Gastroesophageal sphincter (tissue), 4 donors: Measurements from ENCODE around the gene CAPN12. TPM values are rescaled to one million over a fixed set of nuclear protein-coding genes. Genes with fewer than 3 reads are reported as not detected.

ENCODE experiments used
- ATAC-seq: fragments of 150-250 bp; one replicate; pipeline ENCODE4 v1.9.1; 2016; ENCODE audit warnings: mild to moderate bottlenecking, moderate library complexity
- H3K27ac ChIP-seq, 4 donors: fragments of 200-600 bp; sonication (generic) in 3 of 4; 1 replicate in 3 of 4; 2 replicates in 1 of 4; pipeline ENCODE4 v1.5.1; 2016 to 2019
- H3K27me3 ChIP-seq: fragments of 200-600 bp; sonication (generic); one replicate; pipeline ENCODE4 v1.5.1; 2019
- H3K36me3 ChIP-seq, 2 donors: fragments of 200-600 bp; sonication (generic); one replicate each; pipeline ENCODE4 v1.5.1; 2019; ENCODE audit warnings: control low read depth in 1 of 2
- H3K4me1 ChIP-seq, 3 donors: fragments of 200-600 bp; sonication (generic); 1 replicate in 2 of 3; 2 replicates in 1 of 3; pipeline ENCODE4 v1.5.1; 2016 to 2019; ENCODE audit warnings: control low read depth in 2 of 3
- H3K4me3 ChIP-seq, 2 donors: fragments of 200-600 bp; sonication (generic); one replicate each; pipeline ENCODE4 v1.5.1; 2019; ENCODE audit warnings: mild to moderate bottlenecking in 1 of 2, moderate library complexity in 1 of 2
- H3K9me3 ChIP-seq, 3 donors: fragments of 200-600 bp; sonication (generic); one replicate each; pipeline ENCODE4 v1.5.1; 2017 to 2019; ENCODE audit warnings: control low read depth in 2 of 3
- EP300 ChIP-seq: sonication (generic); formaldehyde crosslinking; IDR thresholded peaks from one replicate; pipeline ENCODE4 v1.6.1; 2017; ENCODE audit warnings: antibody characterized with exemption, mild to moderate bottlenecking
- POLR2A ChIP-seq, 2 donors: fragments of 450-650 bp; IDR thresholded peaks; one replicate each; pipeline ENCODE4 v1.6.1; 2017; ENCODE audit warnings: antibody characterized with exemption in 2 of 2, mild to moderate bottlenecking in 2 of 2, moderate library complexity in 1 of 2
- POLR2AphosphoS5 ChIP-seq: sonication (generic); formaldehyde crosslinking; IDR thresholded peaks from one replicate; pipeline ENCODE4 v1.6.1; 2017; ENCODE audit warnings: antibody characterized with exemption
- WGBS, 2 donors: methylation state at CpG; one replicate each; pipeline ENCODE4 v1.1.5; 2018; ENCODE audit warnings: low coverage in 1 of 2; 5-methylcytosine and 5-hydroxymethylcytosine counted together
- total RNA-seq, 4 donors: library from RNA; depleted of rRNA; stranded (reverse); fragments of >200 nt; gene quantifications; one replicate each; pipeline ENCODE4 v1.1.0, GENCODE V29; 2016
- TF ChIP-seq, protein P1 (sequence below), 4 experiments: fragments of 200-600 bp in 2 of 4; fragments of 450-650 bp in 2 of 4; sonication (generic) in 1 of 4; IDR thresholded peaks; one replicate each; pipeline ENCODE4 v1.5.1; 2017 to 2019; ENCODE audit warnings: antibody characterized with exemption in 4 of 4, mild to moderate bottlenecking in 2 of 4, moderate library complexity in 2 of 4

The CAPN12 gene
- total RNA-seq, 4 donors from 2014 or later = 0.93 to 2.2 (median 1.1) TPM; not detected in 1

DNA sequence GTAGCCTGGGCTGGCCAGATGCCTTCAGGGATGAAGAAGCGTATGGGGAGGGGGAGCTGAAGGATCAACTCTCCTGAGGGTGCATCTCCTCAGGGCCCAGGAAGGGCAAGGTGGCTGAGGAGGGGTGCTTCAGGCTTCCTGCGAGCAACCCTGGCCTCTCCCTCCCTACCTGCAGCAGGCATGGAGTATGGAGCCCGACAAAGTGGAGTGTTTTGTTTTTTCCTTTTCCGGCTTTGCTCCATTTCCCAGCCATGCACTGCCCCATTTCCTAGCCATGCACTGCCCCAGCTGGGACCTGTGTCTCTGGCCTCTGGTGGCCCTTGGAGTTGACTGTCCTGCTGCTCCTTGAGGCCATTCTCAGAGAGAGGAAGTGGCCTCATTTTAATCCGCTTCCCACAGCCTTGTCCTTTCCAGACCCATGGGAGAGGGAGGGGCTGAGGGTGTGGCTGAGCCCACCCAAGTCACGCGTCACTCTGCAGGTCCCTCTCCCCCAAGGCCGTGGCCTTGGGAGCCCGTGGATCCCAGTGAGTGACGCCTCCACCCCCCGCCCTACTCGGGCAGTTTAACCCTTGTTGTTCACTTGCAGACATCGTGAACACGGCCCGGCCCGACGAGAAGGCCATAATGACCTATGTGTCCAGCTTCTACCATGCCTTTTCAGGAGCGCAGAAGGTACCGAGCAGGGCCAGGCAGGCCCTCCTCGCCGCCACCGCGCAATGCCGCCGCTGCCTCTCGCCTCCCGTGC, 34.4 kb downstream of the CAPN12 start:
- peaks cover 0 to 98% of the 10 kb centered on the region in 2 donors for H3K36me3 ChIP-seq
- H3K27ac ChIP-seq = peak overlapping the region; percentile 25 to 97 (median 86)
- H3K4me3 ChIP-seq = no peak overlapping the region
- no peak for ATAC-seq
- H3K4me1 ChIP-seq = peaks cover 2 to 100% (median 71%) of the 10 kb centered on the region in 3 donors
- no peaks in the 10 kb centered on the region for H3K27me3 ChIP-seq
- no peaks in the 10 kb centered on the region for H3K9me3 ChIP-seq
- 82 to 91% methylated on average over 5 to 14 of the region's 27 CpGs for WGBS, 2 donors
- TF ChIP-seq, protein P1, sequence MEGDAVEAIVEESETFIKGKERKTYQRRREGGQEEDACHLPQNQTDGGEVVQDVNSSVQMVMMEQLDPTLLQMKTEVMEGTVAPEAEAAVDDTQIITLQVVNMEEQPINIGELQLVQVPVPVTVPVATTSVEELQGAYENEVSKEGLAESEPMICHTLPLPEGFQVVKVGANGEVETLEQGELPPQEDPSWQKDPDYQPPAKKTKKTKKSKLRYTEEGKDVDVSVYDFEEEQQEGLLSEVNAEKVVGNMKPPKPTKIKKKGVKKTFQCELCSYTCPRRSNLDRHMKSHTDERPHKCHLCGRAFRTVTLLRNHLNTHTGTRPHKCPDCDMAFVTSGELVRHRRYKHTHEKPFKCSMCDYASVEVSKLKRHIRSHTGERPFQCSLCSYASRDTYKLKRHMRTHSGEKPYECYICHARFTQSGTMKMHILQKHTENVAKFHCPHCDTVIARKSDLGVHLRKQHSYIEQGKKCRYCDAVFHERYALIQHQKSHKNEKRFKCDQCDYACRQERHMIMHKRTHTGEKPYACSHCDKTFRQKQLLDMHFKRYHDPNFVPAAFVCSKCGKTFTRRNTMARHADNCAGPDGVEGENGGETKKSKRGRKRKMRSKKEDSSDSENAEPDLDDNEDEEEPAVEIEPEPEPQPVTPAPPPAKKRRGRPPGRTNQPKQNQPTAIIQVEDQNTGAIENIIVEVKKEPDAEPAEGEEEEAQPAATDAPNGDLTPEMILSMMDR (IDR thresholded peaks at IDR 0.05) = no peak
- TF ChIP-seq POLR2AphosphoS5 = no peak
- TF ChIP-seq EP300 = no peak
- no peak for TF ChIP-seq POLR2A (IDR thresholded peaks at IDR 0.05)

DNA sequence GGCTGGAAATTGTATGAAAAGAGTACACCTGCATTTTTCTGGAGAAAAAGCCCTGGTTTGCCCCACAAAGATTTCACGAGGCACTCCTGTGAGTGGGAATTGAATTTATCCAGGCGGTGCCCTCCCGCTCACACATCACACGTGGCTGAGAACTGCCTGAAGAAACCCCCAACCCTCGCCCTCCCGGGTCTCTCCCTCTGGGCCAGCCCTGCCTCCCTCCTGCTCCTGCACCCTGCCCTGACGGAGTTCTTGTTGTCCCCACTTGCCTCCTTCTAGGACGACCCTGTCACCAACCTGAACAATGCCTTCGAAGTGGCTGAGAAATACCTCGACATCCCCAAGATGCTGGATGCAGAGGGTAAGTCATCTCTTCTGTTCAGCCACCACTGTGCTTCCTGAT, 35.2 kb downstream of the CAPN12 start:
- no peak for TF ChIP-seq POLR2AphosphoS5
- no peak for TF ChIP-seq POLR2A (IDR thresholded peaks at IDR 0.05)
- TF ChIP-seq EP300 = no peak
- TF ChIP-seq, protein P1 (IDR thresholded peaks at IDR 0.05) = no peak

DNA sequence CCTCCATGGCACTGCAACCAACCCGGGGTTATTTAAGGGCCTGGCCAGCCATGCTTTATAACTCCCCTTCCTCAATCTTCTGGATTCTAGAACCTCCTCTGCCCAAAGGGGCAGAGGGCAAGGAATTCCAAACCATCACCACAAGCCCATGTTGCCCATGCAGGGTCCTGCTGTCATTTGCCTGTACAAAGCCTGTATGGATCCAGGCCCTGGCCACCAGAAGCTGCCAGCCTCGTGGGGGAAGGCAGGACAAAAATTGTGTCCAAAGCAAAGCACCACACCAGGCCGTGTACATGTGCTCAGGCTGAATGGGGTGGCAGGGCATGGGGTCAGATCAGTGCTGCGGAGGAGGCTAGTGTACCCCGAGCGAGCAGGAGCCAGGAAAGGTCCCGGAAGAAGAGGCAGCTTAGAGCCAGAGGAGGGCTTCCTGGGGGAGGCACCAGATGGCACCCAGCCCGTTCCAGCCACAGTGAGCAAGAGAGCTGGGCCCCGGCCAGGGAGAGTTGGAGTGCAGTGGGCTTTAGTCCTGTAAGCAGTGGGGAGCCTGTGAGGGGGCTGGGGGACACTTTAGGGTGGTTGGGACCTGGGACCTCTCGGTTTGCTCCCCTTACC, 35.8 kb downstream of the CAPN12 start:
- ATAC-seq = no peak
- TF ChIP-seq POLR2AphosphoS5 (no peak), POLR2A (IDR thresholded peaks at IDR 0.05) (no peak), EP300 (no peak)
- TF ChIP-seq, protein P1 (IDR thresholded peaks at IDR 0.05) = no peak

More for the DNA sequence above, 35.2 kb downstream of the CAPN12 start:
- Histone ChIP-seq H3K27ac (peak overlapping the region in 3 of 4 donors; percentile 85 to 97 (median 87)), H3K36me3 (peaks cover 0 to 98% of the 10 kb centered on the region in 2 donors), H3K9me3 (no peaks in the 10 kb centered on the region), H3K4me3 (no peak overlapping the region), H3K27me3 (no peaks in the 10 kb centered on the region), H3K4me1 (peaks cover 2 to 98% (median 69%) of the 10 kb centered on the region in 3 donors)
- ATAC-seq = no peak
- 70% methylated on average over 2 of the region's 10 CpGs; no CpG with 5 or more reads in 1 of the 2 donors for WGBS, 2 donors

DNA sequence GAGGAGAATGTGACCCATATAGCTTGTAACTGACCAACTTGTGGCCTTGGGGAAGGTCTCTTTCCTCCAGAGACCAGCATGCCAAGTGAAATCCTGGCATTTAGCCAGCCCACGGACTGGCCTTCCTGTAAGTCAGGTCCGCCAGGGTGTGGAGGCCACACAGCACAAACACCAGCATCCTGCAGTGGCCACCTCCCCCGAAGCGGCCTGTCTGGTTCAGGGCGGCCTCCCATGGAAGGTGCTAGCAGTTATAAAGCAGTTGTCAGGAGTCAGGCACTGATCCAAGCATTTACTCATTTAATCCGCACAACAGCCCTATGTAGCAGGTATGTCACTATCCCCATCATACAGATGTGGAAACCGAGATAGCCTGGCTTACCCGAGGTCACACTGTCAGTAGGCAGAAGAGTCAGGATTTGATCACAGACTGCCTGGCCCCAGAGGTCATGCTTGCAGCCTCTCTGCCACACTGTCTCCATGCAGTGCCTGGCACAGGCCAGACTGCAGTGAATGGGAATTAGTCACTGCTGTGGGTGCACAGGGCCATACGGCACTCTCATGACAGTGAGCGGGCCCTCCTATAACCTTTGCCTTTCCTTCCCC, 36.7 kb downstream of the CAPN12 start:
- Histone ChIP-seq H3K4me1 (peaks cover 2 to 98% (median 57%) of the 10 kb centered on the region in 3 donors), H3K4me3 (no peak overlapping the region), H3K27me3 (no peaks in the 10 kb centered on the region), H3K9me3 (no peaks in the 10 kb centered on the region), H3K36me3 (peaks cover 0 to 100% of the 10 kb centered on the region in 2 donors), H3K27ac (peak overlapping the region in 3 of 4 donors; percentile 85 to 97 (median 87))
- TF ChIP-seq POLR2AphosphoS5 (peak; percentile 35), EP300 (no peak)
- WGBS, 2 donors = 89% methylated on average over 3 of the region's 10 CpGs; no CpG with 5 or more reads in 1 of the 2 donors
- ATAC-seq = peak; percentile 46

More for the DNA sequence above, 35.8 kb downstream of the CAPN12 start:
- peak overlapping the region in 3 of 4 donors; percentile 85 to 97 (median 87) for H3K27ac ChIP-seq
- no peaks in the 10 kb centered on the region for H3K27me3 ChIP-seq
- 60% methylated on average over 1 to 3 of the region's 10 CpGs for WGBS, 2 donors
- H3K4me3 ChIP-seq = no peak overlapping the region
- H3K9me3 ChIP-seq = no peaks in the 10 kb centered on the region
- peaks cover 2 to 98% (median 63%) of the 10 kb centered on the region in 3 donors for H3K4me1 ChIP-seq
- peaks cover 0 to 98% of the 10 kb centered on the region in 2 donors for H3K36me3 ChIP-seq
